HG03039 (cell line): Measurements from ENCODE around the gene ZNF746.

Source experiments
- ATAC-seq: cut with Tn5 transposase; IDR thresholded peaks from one replicate; pipeline ENCODE4 v1.9.1; 2021; ENCODE audit warnings: mild to moderate bottlenecking, moderate library complexity; ENCODE audit not compliant: unreplicated experiment

The ZNF746 gene

DNA sequence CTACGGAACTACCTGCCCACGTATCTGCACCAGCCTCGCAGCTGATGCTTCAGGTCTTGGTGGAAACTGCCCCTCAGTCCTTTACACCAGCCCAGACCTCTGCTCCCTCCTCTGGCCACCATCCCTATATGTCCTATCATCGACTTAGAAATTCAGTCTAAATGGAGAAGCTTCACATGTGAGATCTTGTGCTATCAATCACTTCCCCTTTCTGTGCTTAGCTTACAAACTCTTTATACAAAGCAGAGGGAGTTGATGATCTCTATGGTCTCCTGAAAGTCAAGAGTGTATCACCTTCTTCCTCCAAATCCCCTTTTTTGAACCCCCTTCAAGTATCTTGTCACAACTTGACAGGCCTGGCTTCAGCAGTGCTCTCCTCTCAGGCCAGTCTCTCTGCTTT lies 67.4 kb downstream of the ZNF746 start:
- no peak for ATAC-seq

GRCh38 chr7:149427893-149428292 lies 69.7 kb downstream of the ZNF746 start:
- no peak for ATAC-seq

DNA sequence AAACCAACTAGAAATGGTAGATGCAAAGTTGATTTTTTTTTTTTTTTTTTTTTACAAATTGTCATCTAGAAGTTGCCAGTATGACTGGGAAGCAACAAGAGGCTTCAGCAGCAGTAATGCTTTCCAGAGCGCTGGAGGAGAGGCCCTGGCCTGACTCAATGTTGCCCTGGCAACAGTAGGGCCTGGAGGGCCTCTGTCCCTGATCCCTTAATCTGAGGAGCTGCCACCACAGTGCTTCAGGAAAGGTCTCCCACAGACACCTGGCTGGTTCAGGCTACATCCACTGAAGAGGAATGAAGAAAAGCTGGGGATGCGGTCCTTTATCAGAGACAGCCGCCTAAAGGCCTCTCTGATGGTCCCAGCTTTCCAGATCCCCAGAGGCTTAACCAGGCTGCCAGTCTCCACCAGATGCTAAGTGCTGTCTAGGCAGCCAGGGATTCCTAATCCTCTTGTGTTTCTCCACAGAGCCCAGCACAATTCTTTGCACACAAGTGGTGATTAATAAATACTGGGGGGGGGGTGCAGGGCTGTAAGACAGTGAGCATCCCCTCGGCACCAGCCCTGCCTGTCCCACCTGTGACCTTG lies 70.4 kb downstream of the ZNF746 start:
- no peak for ATAC-seq

- ATAC-seq, result no peak
These were observed 74.0 kb downstream of the ZNF746 start for GRCh38 chr7:149423449-149424110.

GRCh38 chr7:149422914-149423301 lies 74.7 kb downstream of the ZNF746 start:
- ATAC-seq, result no peak
